ENCODE results near the gene ACVR1C.
A peak's percentile ranks its signal among the peaks of the same experiment; 100 is the strongest.

The ACVR1C gene

GRCh38 chr2:157596992-157597681, 31.5 kb downstream of the ACVR1C start:
- ATAC-seq = peak; percentile 82
- no peak for TF ChIP-seq ARNTL (CRISPR knock-in tag; IDR thresholded peaks at IDR 0.05; ENCODE audit: borderline replicate concordance, low read depth)
- no peak for TF ChIP-seq ZC3H10 (CRISPR knock-in tag; IDR thresholded peaks at IDR 0.05)
- TF ChIP-seq ISL1 (CRISPR knock-in tag; IDR thresholded peaks at IDR 0.05) = no peak
- no peak for TF ChIP-seq POU6F1 (CRISPR knock-in tag; IDR thresholded peaks at IDR 0.05; ENCODE audit: borderline replicate concordance, low read depth)
- TF ChIP-seq SNAI2 (CRISPR knock-in tag; IDR thresholded peaks at IDR 0.05) = no peak
- no peak for TF ChIP-seq ESRRG (CRISPR knock-in tag; IDR thresholded peaks at IDR 0.05)

GRCh38 chr2:157593411-157593810, 35.3 kb downstream of the ACVR1C start:
- TF ChIP-seq ZFP3 (CRISPR knock-in tag; IDR thresholded peaks at IDR 0.05) = no peak
- TF ChIP-seq TCF4 (CRISPR knock-in tag; IDR thresholded peaks at IDR 0.05; ENCODE audit: borderline replicate concordance) = no peak
- no peak for TF ChIP-seq TOX (CRISPR knock-in tag; IDR thresholded peaks at IDR 0.05; ENCODE audit: borderline replicate concordance)
- TF ChIP-seq CSRNP3 (CRISPR knock-in tag; IDR thresholded peaks at IDR 0.05) = no peak
- TF ChIP-seq CSDC2 (CRISPR knock-in tag; IDR thresholded peaks at IDR 0.05) = no peak
- no peak for TF ChIP-seq ZNF565 (CRISPR knock-in tag; conservative IDR thresholded peaks at IDR 0.05; ENCODE audit: low read depth)
- TF ChIP-seq OSR1 (CRISPR knock-in tag; IDR thresholded peaks at IDR 0.05) = no peak
- TF ChIP-seq ISL1 (CRISPR knock-in tag; IDR thresholded peaks at IDR 0.05) = no peak
- no peak for ATAC-seq

GRCh38 chr2:157592948-157593347, 35.7 kb downstream of the ACVR1C start:
- TF ChIP-seq ZNF70 (CRISPR knock-in tag; IDR thresholded peaks at IDR 0.05) (no peak), ESRRG (CRISPR knock-in tag; IDR thresholded peaks at IDR 0.05) (no peak), ZFP3 (CRISPR knock-in tag; IDR thresholded peaks at IDR 0.05) (no peak), OSR1 (CRISPR knock-in tag; IDR thresholded peaks at IDR 0.05) (no peak), TOX (CRISPR knock-in tag; IDR thresholded peaks at IDR 0.05; ENCODE audit: borderline replicate concordance) (no peak), RARB (CRISPR knock-in tag; IDR thresholded peaks at IDR 0.05) (no peak), GLIS3 (CRISPR knock-in tag; IDR thresholded peaks at IDR 0.05) (no peak), ARNTL (CRISPR knock-in tag; IDR thresholded peaks at IDR 0.05; ENCODE audit: borderline replicate concordance, low read depth) (no peak), TCF4 (CRISPR knock-in tag; IDR thresholded peaks at IDR 0.05; ENCODE audit: borderline replicate concordance) (no peak), SNAI2 (CRISPR knock-in tag; IDR thresholded peaks at IDR 0.05) (no peak), CSRNP3 (CRISPR knock-in tag; IDR thresholded peaks at IDR 0.05) (no peak), PPARA (CRISPR knock-in tag; IDR thresholded peaks at IDR 0.05; ENCODE audit: borderline replicate concordance) (no peak), CREB5 (CRISPR knock-in tag; IDR thresholded peaks at IDR 0.05; ENCODE audit: low read depth) (no peak), ZNF565 (CRISPR knock-in tag; conservative IDR thresholded peaks at IDR 0.05; ENCODE audit: low read depth) (no peak), CSDC2 (CRISPR knock-in tag; IDR thresholded peaks at IDR 0.05) (no peak), BACH2 (CRISPR knock-in tag; IDR thresholded peaks at IDR 0.05; ENCODE audit: borderline replicate concordance) (no peak)

GRCh38 chr2:157592374-157592773, 36.3 kb downstream of the ACVR1C start:
- no peak for ATAC-seq
- TF ChIP-seq POU6F1 (CRISPR knock-in tag; IDR thresholded peaks at IDR 0.05; ENCODE audit: borderline replicate concordance, low read depth) = no peak
- TF ChIP-seq ARNTL (CRISPR knock-in tag; IDR thresholded peaks at IDR 0.05; ENCODE audit: borderline replicate concordance, low read depth) = no peak
- no peak for TF ChIP-seq ZFP30 (CRISPR knock-in tag; IDR thresholded peaks at IDR 0.05)
- no peak for TF ChIP-seq PATZ1 (CRISPR knock-in tag; IDR thresholded peaks at IDR 0.05; ENCODE audit: borderline replicate concordance)

More at GRCh38 chr2:157592948-157593347, 35.7 kb downstream of the ACVR1C start:
- ATAC-seq = peak; percentile 41; the same call in 1 of the 3 replicates
